GM19372 (cell line): Measurements from ENCODE around the gene CDC7.
"Not testable (repeated sequence)": the region's sequence is repeated elsewhere in the genome, so short reads cannot be mapped to it uniquely, and the experiment has no call there.

ENCODE experiments used
- ATAC-seq: cut with Tn5 transposase; IDR thresholded peaks from one replicate; pipeline ENCODE4 v1.9.1; 2021; ENCODE audit warnings: mild to moderate bottlenecking, low read depth, moderate library complexity; ENCODE audit not compliant: unreplicated experiment

CDC7 gene

GRCh38 chr1:91500756-91501522 lies at the start of gene CDC7:
Gene CDC7 (plus strand): TSS chr1:91500851. CDS start chr1:91501717, 866 bp downstream.
- ATAC-seq = peak; percentile 79

- ATAC-seq = no peak
Measured at GRCh38 chr1:91454136-91454535, 46.5 kb upstream of the CDC7 start.

GRCh38 chr1:91455334-91455733 lies 45.3 kb upstream of the CDC7 start:
- no peak for ATAC-seq

GRCh38 chr1:91455896-91456295 lies 44.8 kb upstream of the CDC7 start:
- no peak for ATAC-seq

GRCh38 chr1:91465350-91465749 lies 35.3 kb upstream of the CDC7 start:
- ATAC-seq = not testable (repeated sequence)

GRCh38 chr1:91476533-91477217 lies 24.0 kb upstream of the CDC7 start:
- no peak for ATAC-seq

- ATAC-seq = no peak
Measured at GRCh38 chr1:91487469-91487868, 13.2 kb upstream of the CDC7 start.

- no peak for ATAC-seq
Measured at GRCh38 chr1:91490501-91490900, 10.2 kb upstream of the CDC7 start.

- ATAC-seq = no peak
Measured at GRCh38 chr1:91498035-91498434, 2.6 kb upstream of the CDC7 start.

- ATAC-seq = no peak
Measured at GRCh38 chr1:91498498-91499245, 2.0 kb upstream of the CDC7 start.

- ATAC-seq = no peak
Measured at GRCh38 chr1:91499346-91499745, 1.3 kb upstream of the CDC7 start.

GRCh38 chr1:91499904-91500755 lies 521 bp upstream of the CDC7 start:
- ATAC-seq = peak; percentile 10

GRCh38 chr1:91501523-91501851 lies 836 bp downstream of the CDC7 start:
- peak; percentile 18 for ATAC-seq

- ATAC-seq = no peak
Measured at GRCh38 chr1:91501971-91502671, 1.5 kb downstream of the CDC7 start.

- ATAC-seq = no peak
Measured at GRCh38 chr1:91502672-91503184, 2.1 kb downstream of the CDC7 start.

- no peak for ATAC-seq
Measured at GRCh38 chr1:91503332-91503900, 2.8 kb downstream of the CDC7 start.

GRCh38 chr1:91503975-91504530 lies 3.4 kb downstream of the CDC7 start:
- ATAC-seq = no peak

- ATAC-seq = no peak
Measured at GRCh38 chr1:91505086-91505485, 4.4 kb downstream of the CDC7 start.

GRCh38 chr1:91506071-91506470 lies 5.4 kb downstream of the CDC7 start:
- no peak for ATAC-seq
